ENCODE results near the gene MYZAP.

MYZAP gene

DNA sequence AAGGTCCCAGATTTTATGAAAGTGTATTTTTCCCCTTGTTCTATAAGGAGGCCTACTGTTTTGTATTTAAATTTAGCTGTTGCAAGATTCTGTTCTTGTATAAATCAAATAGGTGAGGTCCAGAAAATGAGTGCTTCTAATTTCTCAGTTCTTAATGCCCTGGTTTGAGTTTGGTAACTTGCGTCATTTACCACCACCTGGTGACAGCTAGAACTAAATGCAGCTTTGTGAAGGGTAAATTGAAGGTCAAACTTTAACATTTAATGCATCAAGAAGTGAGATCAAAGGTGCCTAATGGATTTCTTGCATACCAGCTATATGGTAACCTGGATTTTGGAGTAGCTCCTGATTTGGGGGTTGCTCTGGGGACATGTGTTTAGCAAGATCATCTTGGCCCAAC is 64.1 kb downstream of the MYZAP start:
- Histone ChIP-seq H3K9me3 (ENCODE audit: control insufficient read depth, low read length) (no peaks in the 10 kb centered on the region), H3K36me3 (ENCODE audit: control insufficient read depth, insufficient read depth, low read length) (no peaks in the 10 kb centered on the region), H3K27me3 (ENCODE audit: control insufficient read depth, insufficient read depth, low read length) (no peaks in the 10 kb centered on the region), H3K9ac (ENCODE audit: low read length) (no peak overlapping the region), H3K4me3 (ENCODE audit: low read length) (no peak overlapping the region), H3K4me1 (ENCODE audit: control insufficient read depth, insufficient read depth, low read length) (peaks cover 4% of the 10 kb centered on the region)

DNA sequence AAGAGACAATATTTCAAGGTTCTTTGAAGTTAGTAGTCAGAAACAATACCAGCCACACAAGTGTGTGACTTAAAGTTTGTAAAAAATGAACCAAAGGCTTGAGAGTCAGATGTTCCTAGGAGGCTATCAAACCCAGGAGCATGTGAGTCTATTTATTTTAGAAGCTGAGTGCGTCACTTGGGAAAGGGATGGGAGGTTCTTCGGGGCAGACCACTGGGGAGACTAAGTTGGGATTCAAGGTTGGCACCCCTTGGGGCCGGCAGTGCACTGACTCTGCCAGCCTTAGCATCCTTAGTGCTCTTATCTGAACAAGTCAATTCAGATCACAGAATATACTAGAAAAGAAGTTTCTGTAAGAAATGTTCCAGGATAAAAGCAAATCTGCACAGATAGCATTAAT is 64.7 kb downstream of the MYZAP start:
- H3K9ac ChIP-seq (ENCODE audit: low read length): no peak overlapping the region
- no peaks in the 10 kb centered on the region for H3K27me3 ChIP-seq (ENCODE audit: control insufficient read depth, insufficient read depth, low read length)
- H3K4me3 ChIP-seq (ENCODE audit: low read length): no peak overlapping the region
- H3K9me3 ChIP-seq (ENCODE audit: control insufficient read depth, low read length): no peaks in the 10 kb centered on the region
- H3K4me1 ChIP-seq (ENCODE audit: control insufficient read depth, insufficient read depth, low read length): peaks cover 4% of the 10 kb centered on the region
- no peaks in the 10 kb centered on the region for H3K36me3 ChIP-seq (ENCODE audit: control insufficient read depth, insufficient read depth, low read length)

DNA sequence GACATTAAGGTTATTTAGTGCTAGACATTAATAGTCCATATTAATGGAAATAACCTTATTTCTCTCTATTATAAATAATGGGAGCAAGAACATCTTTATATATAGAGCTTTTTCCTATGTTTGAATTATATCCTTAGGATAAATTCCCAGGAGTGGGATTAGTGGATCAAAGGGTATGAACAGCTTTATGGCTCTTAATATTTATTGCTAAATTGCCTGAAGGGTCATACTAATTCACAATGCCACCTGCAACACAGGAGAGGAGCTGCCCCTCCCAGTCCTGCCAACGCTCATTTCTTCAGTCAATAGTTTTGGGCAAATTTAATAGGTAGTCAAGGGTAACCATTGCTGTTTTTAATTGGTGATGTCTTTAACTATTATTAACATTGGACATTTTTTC is 65.9 kb downstream of the MYZAP start:
- Histone ChIP-seq H3K9ac (ENCODE audit: low read length) (no peak overlapping the region), H3K27me3 (ENCODE audit: control insufficient read depth, insufficient read depth, low read length) (no peaks in the 10 kb centered on the region), H3K4me3 (ENCODE audit: low read length) (no peak overlapping the region), H3K9me3 (ENCODE audit: control insufficient read depth, low read length) (no peaks in the 10 kb centered on the region), H3K36me3 (ENCODE audit: control insufficient read depth, insufficient read depth, low read length) (no peaks in the 10 kb centered on the region), H3K4me1 (ENCODE audit: control insufficient read depth, insufficient read depth, low read length) (peaks cover 15% of the 10 kb centered on the region)

DNA sequence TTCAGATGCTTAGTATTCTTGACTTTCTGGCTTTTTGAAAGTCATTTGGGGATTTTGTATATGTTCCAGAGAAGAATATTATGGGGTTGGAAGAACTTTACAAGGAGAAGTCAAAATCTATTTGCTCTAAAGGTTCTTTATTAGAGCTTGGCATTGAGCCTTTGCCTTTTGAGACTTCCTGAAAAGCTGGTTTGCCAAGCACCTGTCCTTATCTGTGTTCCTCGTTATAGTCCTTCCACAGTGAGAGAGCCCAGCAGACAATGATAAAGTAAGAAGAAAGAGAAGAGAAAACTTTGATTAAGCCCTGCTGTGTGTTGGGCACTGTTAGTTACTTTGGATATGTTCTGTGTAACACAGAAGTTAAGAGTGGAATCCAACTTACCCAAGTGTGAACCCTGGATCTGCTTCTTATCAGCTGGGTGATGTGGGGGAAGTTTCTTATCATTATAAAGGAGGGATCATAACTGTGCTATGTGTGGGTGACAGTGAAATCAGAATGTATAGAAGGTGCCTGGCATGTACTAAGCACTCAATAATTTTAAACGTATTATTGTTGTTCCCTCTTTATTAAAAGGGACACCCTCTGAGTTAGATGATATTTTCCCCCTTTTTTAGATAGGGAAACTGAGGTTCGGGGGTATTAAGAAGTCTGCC is 70.5 kb downstream of the MYZAP start:
- Histone ChIP-seq H3K4me3 (ENCODE audit: low read length) (no peak overlapping the region), H3K4me1 (ENCODE audit: control insufficient read depth, insufficient read depth, low read length) (peaks cover 19% of the 10 kb centered on the region), H3K36me3 (ENCODE audit: control insufficient read depth, insufficient read depth, low read length) (no peaks in the 10 kb centered on the region), H3K9ac (ENCODE audit: low read length) (no peak overlapping the region), H3K27me3 (ENCODE audit: control insufficient read depth, insufficient read depth, low read length) (no peaks in the 10 kb centered on the region), H3K9me3 (ENCODE audit: control insufficient read depth, low read length) (no peaks in the 10 kb centered on the region)

DNA sequence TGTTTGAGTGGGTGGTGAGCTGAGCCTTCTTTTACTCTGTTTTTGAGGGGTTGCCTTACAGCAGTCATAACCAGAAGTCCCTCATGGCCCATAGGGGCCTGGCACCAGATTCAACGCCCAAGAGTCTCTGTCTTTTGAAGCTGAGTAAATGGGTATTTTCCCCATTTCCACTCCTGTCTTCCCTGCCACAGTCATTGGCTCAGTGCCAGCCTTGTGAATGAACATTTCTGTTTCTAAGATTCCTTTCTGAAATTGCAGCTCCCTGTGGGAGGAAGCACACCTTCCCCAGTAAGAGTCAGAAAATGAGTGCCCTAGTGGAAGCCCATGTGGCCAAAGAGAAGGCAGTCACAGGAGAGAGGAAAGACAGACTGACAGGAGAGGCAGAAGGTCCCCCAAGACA is 71.1 kb downstream of the MYZAP start:
- no peaks in the 10 kb centered on the region for H3K9me3 ChIP-seq (ENCODE audit: control insufficient read depth, low read length)
- peaks cover 20% of the 10 kb centered on the region for H3K4me1 ChIP-seq (ENCODE audit: control insufficient read depth, insufficient read depth, low read length)
- no peak overlapping the region for H3K9ac ChIP-seq (ENCODE audit: low read length)
- no peaks in the 10 kb centered on the region for H3K36me3 ChIP-seq (ENCODE audit: control insufficient read depth, insufficient read depth, low read length)
- H3K27me3 ChIP-seq (ENCODE audit: control insufficient read depth, insufficient read depth, low read length): no peaks in the 10 kb centered on the region
- no peak overlapping the region for H3K4me3 ChIP-seq (ENCODE audit: low read length)

DNA sequence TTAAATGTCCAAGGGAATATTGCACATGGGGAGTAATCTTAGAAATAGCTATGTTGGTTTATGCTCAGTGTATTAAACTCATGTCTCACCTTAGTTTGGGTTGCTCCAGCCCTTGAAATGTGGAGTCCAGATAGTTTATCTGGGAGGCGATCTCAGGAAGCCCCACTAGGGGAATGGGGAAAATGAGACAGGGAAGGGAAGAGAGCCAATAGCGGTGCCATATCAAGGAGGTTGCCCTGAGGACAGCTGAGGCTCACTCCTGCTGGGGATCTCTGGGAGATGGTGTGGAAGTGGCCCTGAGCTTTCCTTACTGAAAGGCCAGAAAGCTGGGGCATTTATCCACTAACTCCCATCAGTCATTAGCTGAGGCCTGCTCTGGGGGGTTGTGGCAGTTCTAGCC is 71.6 kb downstream of the MYZAP start:
- no peaks in the 10 kb centered on the region for H3K9me3 ChIP-seq (ENCODE audit: control insufficient read depth, low read length)
- H3K27me3 ChIP-seq (ENCODE audit: control insufficient read depth, insufficient read depth, low read length): no peaks in the 10 kb centered on the region
- no peak overlapping the region for H3K4me3 ChIP-seq (ENCODE audit: low read length)
- no peak overlapping the region for H3K9ac ChIP-seq (ENCODE audit: low read length)
- H3K4me1 ChIP-seq (ENCODE audit: control insufficient read depth, insufficient read depth, low read length): peaks cover 23% of the 10 kb centered on the region
- H3K36me3 ChIP-seq (ENCODE audit: control insufficient read depth, insufficient read depth, low read length): no peaks in the 10 kb centered on the region

DNA sequence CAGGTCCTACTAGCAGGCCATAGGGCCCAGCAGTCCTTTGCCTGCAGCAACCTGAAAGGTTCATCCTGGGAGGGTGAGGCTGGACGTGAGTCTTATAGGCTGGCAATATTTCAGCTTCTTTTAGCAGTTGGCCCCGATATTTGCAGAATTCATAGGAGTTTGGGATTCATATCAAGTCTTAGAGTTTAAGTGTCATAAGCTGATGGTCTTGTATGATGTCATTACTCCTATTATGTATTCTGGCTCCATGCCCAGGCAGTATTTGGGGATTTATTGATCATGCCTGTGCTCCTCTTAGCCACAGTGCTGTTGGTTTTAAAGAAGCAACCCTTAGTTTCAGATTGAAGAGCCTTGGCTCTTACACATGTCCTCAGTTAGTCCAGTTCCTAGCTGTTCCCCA is 73.5 kb downstream of the MYZAP start:
- Histone ChIP-seq H3K9ac (ENCODE audit: low read length) (no peak overlapping the region), H3K9me3 (ENCODE audit: control insufficient read depth, low read length) (no peaks in the 10 kb centered on the region), H3K36me3 (ENCODE audit: control insufficient read depth, insufficient read depth, low read length) (no peaks in the 10 kb centered on the region), H3K27me3 (ENCODE audit: control insufficient read depth, insufficient read depth, low read length) (no peaks in the 10 kb centered on the region), H3K4me1 (ENCODE audit: control insufficient read depth, insufficient read depth, low read length) (peaks cover 25% of the 10 kb centered on the region), H3K4me3 (ENCODE audit: low read length) (no peak overlapping the region)

DNA sequence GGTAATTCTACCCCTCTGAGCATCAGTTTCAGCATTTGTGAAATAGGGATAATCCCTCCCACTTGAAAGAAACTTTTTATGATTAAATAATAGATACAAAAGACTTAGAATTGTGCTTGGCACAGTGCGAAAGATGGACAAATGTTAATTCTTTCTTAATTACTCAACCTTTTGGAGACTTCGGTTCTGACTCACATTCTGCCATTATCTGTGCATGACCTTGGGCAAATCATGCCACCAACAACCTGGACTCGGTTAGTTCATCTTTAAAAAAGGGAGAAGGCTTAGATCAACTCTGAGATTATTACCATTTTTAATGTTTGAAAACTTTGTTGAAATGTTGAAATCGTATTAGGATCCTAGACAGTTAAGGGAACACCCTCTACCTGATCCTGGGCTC is 74.2 kb downstream of the MYZAP start:
- H3K4me3 ChIP-seq (ENCODE audit: low read length): no peak overlapping the region
- no peaks in the 10 kb centered on the region for H3K36me3 ChIP-seq (ENCODE audit: control insufficient read depth, insufficient read depth, low read length)
- peaks cover 25% of the 10 kb centered on the region for H3K4me1 ChIP-seq (ENCODE audit: control insufficient read depth, insufficient read depth, low read length)
- no peaks in the 10 kb centered on the region for H3K27me3 ChIP-seq (ENCODE audit: control insufficient read depth, insufficient read depth, low read length)
- H3K9me3 ChIP-seq (ENCODE audit: control insufficient read depth, low read length): no peaks in the 10 kb centered on the region
- H3K9ac ChIP-seq (ENCODE audit: low read length): no peak overlapping the region

DNA sequence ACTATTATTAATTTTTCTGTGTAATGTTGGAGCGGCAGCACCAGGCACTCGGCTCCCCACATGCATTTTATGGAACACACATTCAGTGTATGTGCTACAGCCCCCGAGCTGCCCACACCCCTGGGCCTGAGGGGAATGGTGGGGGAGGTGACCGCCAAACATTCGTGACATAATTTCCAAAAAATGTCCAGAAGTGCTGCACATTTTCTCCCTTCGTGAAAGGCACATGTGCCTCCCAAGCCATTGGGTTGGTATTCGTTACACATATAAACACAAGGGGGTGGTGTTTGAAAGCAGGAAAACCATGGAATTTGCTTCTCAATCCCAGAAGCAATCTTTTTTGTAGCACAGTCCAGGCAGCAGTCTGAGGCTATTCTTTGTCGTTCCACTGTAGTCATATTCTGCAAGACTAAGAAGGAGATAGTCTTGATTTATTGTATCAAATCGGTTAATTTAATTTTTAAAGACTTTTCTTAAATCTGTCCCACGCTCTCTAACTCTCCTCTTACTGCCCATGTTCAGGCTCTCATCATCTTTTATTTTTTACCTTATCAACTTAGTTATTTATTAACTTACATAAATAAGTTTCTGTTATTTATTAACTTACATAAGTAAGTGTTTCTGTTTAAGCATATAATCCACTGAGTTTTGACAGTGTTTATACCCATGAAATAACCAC is 75.6 kb downstream of the MYZAP start:
- H3K27me3 ChIP-seq (ENCODE audit: control insufficient read depth, insufficient read depth, low read length): no peaks in the 10 kb centered on the region
- H3K36me3 ChIP-seq (ENCODE audit: control insufficient read depth, insufficient read depth, low read length): no peaks in the 10 kb centered on the region
- peak overlapping the region; percentile 17 for H3K4me3 ChIP-seq (ENCODE audit: low read length)
- H3K9me3 ChIP-seq (ENCODE audit: control insufficient read depth, low read length): no peaks in the 10 kb centered on the region
- H3K4me1 ChIP-seq (ENCODE audit: control insufficient read depth, insufficient read depth, low read length): peaks cover 17% of the 10 kb centered on the region
- H3K9ac ChIP-seq (ENCODE audit: low read length): no peak overlapping the region

DNA sequence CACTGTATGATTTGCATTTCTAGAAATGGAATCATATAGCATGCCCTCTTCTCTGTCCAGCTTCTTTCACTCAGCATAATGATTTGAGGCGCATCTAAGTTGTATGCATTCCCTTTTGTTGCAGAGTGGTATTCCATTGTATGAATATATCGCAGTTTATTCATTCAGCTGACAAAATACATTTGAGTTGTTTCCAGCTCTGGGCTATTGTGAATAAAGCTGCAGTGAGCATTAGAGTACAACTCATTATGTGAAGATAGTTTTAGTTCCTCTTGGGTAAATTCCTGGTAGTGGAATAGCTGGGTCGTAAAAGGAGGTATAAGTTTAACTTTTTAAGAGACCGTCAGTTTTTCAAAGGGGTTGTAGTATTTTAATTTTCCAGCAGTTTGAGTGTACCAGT is 76.3 kb downstream of the MYZAP start:
- Histone ChIP-seq H3K9ac (ENCODE audit: low read length) (no peak overlapping the region), H3K27me3 (ENCODE audit: control insufficient read depth, insufficient read depth, low read length) (no peaks in the 10 kb centered on the region), H3K36me3 (ENCODE audit: control insufficient read depth, insufficient read depth, low read length) (no peaks in the 10 kb centered on the region), H3K9me3 (ENCODE audit: control insufficient read depth, low read length) (no peaks in the 10 kb centered on the region), H3K4me1 (ENCODE audit: control insufficient read depth, insufficient read depth, low read length) (peaks cover 11% of the 10 kb centered on the region), H3K4me3 (ENCODE audit: low read length) (no peak overlapping the region)

DNA sequence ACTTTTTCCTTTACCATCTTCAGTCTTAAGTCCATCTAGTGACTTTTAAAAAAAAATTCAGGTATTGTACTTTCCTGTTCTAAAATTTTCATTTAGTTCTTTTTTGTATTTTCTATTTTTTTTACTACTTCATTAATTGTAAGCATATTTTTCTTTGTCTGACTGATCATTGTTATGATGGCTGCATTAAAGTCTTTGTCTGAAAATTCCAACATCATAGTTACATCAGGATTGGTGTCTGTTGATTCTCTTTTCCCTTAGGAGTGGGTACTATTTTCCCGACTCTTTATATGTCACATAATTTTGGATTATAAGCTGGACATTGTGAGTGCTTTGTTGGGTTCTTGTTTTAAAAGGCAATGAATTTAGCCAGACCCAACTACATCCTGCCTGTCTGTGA is 79.9 kb downstream of the MYZAP start:
- no peaks in the 10 kb centered on the region for H3K36me3 ChIP-seq (ENCODE audit: control insufficient read depth, insufficient read depth, low read length)
- H3K27me3 ChIP-seq (ENCODE audit: control insufficient read depth, insufficient read depth, low read length): no peaks in the 10 kb centered on the region
- H3K9me3 ChIP-seq (ENCODE audit: control insufficient read depth, low read length): no peaks in the 10 kb centered on the region
- no peak overlapping the region for H3K4me3 ChIP-seq (ENCODE audit: low read length)
- H3K9ac ChIP-seq (ENCODE audit: low read length): no peak overlapping the region
- H3K4me1 ChIP-seq (ENCODE audit: control insufficient read depth, insufficient read depth, low read length): peaks cover 31% of the 10 kb centered on the region

DNA sequence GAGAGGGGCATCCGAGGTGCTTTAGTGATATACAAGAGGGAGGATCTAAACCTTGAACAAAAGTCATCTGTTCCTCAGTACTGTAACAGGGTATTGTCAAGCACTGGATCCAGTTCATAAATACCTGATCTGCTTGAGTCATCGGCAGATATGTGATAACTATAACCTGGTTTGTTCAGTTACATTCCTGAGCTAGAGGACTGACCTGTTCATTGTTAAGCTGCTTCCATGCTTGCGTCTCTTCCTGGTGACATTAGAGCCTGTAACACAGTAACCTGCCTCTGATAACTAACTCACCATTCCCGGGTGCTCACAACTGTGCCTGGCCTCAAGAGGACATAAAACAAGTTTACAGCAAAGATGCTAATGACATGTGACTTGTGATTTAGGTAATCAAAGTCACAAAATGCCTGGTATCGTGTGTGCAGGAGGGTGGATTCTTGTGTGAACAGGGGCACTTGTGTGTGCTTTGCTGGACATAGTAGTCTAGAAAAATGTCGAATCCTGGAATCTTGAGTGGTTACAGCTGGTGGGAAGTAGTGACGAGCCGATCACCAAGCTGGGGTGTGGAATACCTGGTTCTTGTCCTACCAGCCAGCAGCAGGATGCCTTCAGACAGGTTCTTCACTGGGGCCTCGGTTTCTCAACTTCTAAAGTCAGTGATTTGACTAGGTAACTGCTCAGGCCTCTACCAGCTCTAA is 83.9 kb downstream of the MYZAP start:
- H3K9ac ChIP-seq (ENCODE audit: low read length): no peak overlapping the region
- peaks cover 27% of the 10 kb centered on the region for H3K4me1 ChIP-seq (ENCODE audit: control insufficient read depth, insufficient read depth, low read length)
- H3K4me3 ChIP-seq (ENCODE audit: low read length): no peak overlapping the region
- no peaks in the 10 kb centered on the region for H3K27me3 ChIP-seq (ENCODE audit: control insufficient read depth, insufficient read depth, low read length)
- H3K9me3 ChIP-seq (ENCODE audit: control insufficient read depth, low read length): no peaks in the 10 kb centered on the region
- H3K36me3 ChIP-seq (ENCODE audit: control insufficient read depth, insufficient read depth, low read length): no peaks in the 10 kb centered on the region

Data from mucosa of stomach (tissue), 1 donor.